GM06990 (cell line): ENCODE data around the gene ADAM29.
"Not testable (repeated sequence)": the region's sequence is repeated elsewhere in the genome, so short reads cannot be mapped to it uniquely, and the experiment has no call there.

ENCODE experiments used
- DNase-seq: peaks from one replicate; pipeline ENCODE4 v3.0.0-alpha.2; 2011; ENCODE audit not compliant: insufficient read length; ENCODE audit errors: extremely low read depth
- H3K27me3 ChIP-seq: replicated peaks from 2 replicates; pipeline ENCODE4 v1.6.0; 2011; ENCODE audit warnings: low read length; ENCODE audit not compliant: control insufficient read depth, insufficient read depth
- H3K36me3 ChIP-seq: 2 replicates; pipeline ENCODE4 v1.5.1; 2011; ENCODE audit warnings: low read length; ENCODE audit not compliant: control insufficient read depth, insufficient read depth
- H3K4me3 ChIP-seq: replicated peaks from 2 replicates; pipeline ENCODE4 v1.5.1; 2011; ENCODE audit warnings: low read depth, mild to moderate bottlenecking, control low read depth, low read length
- CTCF ChIP-seq: IDR thresholded peaks from 2 replicates; pipeline ENCODE4 v1.5.1; 2011; ENCODE audit warnings: low read length, control low read depth, mild to moderate bottlenecking, inconsistent platforms; ENCODE audit not compliant: insufficient read depth, poor library complexity, severe bottlenecking

Gene ADAM29

GRCh38 chr4:174918058-174918457, at the start of gene ADAM29:
Gene ADAM29 (plus strand): TSS chr4:174918358. CDS start chr4:174975526, 57,168 bp downstream.
- Histone ChIP-seq H3K36me3 (no peaks in the 10 kb centered on the region), H3K27me3 (no peaks in the 10 kb centered on the region), H3K4me3 (no peak within 1 kb of the TSS)
- TF ChIP-seq CTCF: no peak
- no peak for DNase-seq

GRCh38 chr4:174869339-174869738, 48.8 kb upstream of the ADAM29 start:
- no peak for DNase-seq
- Histone ChIP-seq H3K36me3 (no peaks in the 10 kb centered on the region), H3K4me3 (no peak overlapping the region), H3K27me3 (no peaks in the 10 kb centered on the region)
- no peak for TF ChIP-seq CTCF

- no peak for DNase-seq
- Histone ChIP-seq H3K27me3 (no peaks in the 10 kb centered on the region), H3K36me3 (no peaks in the 10 kb centered on the region), H3K4me3 (no peak overlapping the region)
- TF ChIP-seq CTCF: no peak
These were observed 47.8 kb upstream of the ADAM29 start for GRCh38 chr4:174870311-174870710.

- no peak overlapping the region for H3K4me3 ChIP-seq
- no peak for TF ChIP-seq CTCF
- no peak for DNase-seq
- H3K27me3 ChIP-seq: no peaks in the 10 kb centered on the region
- H3K36me3 ChIP-seq: no peaks in the 10 kb centered on the region
These were observed 46.8 kb upstream of the ADAM29 start for GRCh38 chr4:174871407-174871806.

- H3K27me3 ChIP-seq, DNase-seq, H3K4me3 ChIP-seq, H3K36me3 ChIP-seq: not testable (repeated sequence)
These were observed 45.0 kb upstream of the ADAM29 start for GRCh38 chr4:174873146-174873545.

GRCh38 chr4:174873931-174874330, 44.2 kb upstream of the ADAM29 start:
- peak; percentile 21 for TF ChIP-seq CTCF
- DNase-seq: no peak
- no peaks in the 10 kb centered on the region for H3K36me3 ChIP-seq
- H3K4me3 ChIP-seq: no peak overlapping the region
- no peaks in the 10 kb centered on the region for H3K27me3 ChIP-seq
